Keratinocyte (primary cell): ENCODE data around the gene TADA2B.

Experiments used
- CTCF ChIP-seq, 3 experiments: IDR thresholded peaks in 1 of 3; conservative IDR thresholded peaks in 1 of 3; optimal IDR thresholded peaks in 1 of 3; 2 replicates in 2 of 3; 3 replicates in 1 of 3; pipeline versions ENCODE3 to v1.5.1; 2011; ENCODE audit warnings: low read length in 3 of 3, mild to moderate bottlenecking in 3 of 3, moderate library complexity in 2 of 3, control low read depth in 1 of 3, inconsistent platforms in 1 of 3; ENCODE audit not compliant: insufficient read depth in 2 of 3; ENCODE audit errors: extremely low read depth in 1 of 3
- EZH2 ChIP-seq: IDR thresholded peaks from one replicate; pipeline ENCODE4 v1.6.1; 2012; ENCODE audit warnings: inconsistent platforms, mild to moderate bottlenecking, low read length, moderate library complexity

DNA sequence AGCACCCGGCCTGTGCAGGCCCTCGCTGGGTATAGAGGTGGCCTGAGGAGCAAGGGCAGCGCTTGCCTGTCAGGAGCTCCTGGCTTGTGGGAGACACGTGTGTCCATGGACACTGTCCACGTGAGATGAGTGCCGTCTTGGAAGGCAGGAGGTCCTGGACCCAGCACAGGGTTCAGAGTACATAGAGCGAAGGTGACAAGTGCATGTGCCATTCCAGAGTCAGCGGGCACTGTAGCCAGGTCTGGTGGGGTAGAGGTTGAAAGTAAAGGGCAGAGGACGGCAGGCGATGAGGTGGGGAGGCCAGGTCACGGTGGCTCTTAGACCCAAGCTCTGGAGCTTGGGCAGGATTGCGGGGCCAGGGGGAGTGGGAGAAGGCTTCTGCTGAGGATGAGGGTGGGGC lies 28.4 kb upstream of the TADA2B start:
- TF ChIP-seq CTCF (optimal IDR thresholded peaks at IDR 0.05 in 1 of 3, IDR thresholded peaks at IDR 0.05 in 1 of 3, conservative IDR thresholded peaks at IDR 0.05 in 1 of 3; ENCODE audit: extremely low read depth in 1 of 3, insufficient read depth in 2 of 3, low read length in 3 of 3), result no peak
- TF ChIP-seq EZH2, result no peak
